Stimulated activated naive CD8-positive, alpha-beta T cell treated with anti-CD3 and anti-CD28 coated beads, Interleukin-15, Interleukin-2, amounts not matched to agents 100 ng/mL and 50 ng/mL, for 24 hours (primary cell): Measurements from ENCODE around the gene ADARB1.

Source experiments
- H3K27ac Mint-ChIP-seq: one replicate; pipeline ENCODE4 v1.8.0; 2021; ENCODE audit warnings: mild to moderate bottlenecking, mixed read lengths
- H3K27me3 Mint-ChIP-seq: one replicate; pipeline ENCODE4 v1.8.0; 2021; ENCODE audit warnings: mixed read lengths
- H3K36me3 Mint-ChIP-seq: one replicate; pipeline ENCODE4 v1.8.0; 2021; ENCODE audit warnings: low read depth, mixed read lengths
- H3K4me1 Mint-ChIP-seq: one replicate; pipeline ENCODE4 v1.8.0; 2021; ENCODE audit warnings: low read depth, mixed read lengths
- H3K4me3 Mint-ChIP-seq: one replicate; pipeline ENCODE4 v1.8.0; 2021; ENCODE audit warnings: mild to moderate bottlenecking, mixed read lengths
- H3K9me3 Mint-ChIP-seq: one replicate; pipeline ENCODE4 v1.8.0; 2021; ENCODE audit warnings: mixed read lengths

Gene ADARB1

DNA sequence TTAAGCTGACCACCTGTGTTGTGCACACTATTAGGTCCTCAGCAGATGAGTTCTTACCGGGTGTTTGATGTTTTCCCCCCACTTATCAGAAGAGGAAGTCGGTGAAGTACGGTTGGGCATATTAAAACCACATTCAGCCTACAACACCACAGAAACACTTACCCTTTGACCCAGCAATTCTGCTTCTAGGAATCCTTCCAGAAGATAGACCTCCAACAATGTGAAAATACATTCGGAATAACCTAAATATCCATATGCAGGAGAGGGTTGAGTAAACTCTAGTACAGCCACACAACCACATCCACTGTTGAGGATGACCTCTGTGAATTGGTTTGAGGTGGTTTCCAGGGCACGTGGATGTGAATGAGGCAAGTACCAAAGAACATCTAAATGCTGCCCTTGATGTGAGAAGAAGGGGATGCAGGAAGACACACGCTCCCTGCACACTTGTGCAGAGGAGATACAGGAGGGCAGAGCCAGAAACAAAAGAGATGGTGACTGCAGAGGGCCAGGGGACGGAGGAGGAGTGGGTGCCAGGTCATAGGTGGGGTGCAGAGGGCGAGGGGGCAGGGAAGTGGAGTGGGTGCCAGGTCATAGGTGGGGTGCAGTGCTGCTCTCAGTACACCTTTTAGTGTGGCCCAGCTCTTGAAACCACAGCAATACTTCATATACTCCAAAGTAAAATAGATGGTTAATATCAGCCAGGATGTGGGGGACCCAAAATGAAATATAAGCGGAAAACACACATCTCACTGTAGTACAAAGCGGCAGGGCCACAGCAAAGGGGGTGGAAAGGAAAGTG, 12.8 kb downstream of the ADARB1 start:
- Mint-ChIP-seq H3K9me3 (no peaks in the 10 kb centered on the region), H3K27ac (peak overlapping the region; percentile 88)

DNA sequence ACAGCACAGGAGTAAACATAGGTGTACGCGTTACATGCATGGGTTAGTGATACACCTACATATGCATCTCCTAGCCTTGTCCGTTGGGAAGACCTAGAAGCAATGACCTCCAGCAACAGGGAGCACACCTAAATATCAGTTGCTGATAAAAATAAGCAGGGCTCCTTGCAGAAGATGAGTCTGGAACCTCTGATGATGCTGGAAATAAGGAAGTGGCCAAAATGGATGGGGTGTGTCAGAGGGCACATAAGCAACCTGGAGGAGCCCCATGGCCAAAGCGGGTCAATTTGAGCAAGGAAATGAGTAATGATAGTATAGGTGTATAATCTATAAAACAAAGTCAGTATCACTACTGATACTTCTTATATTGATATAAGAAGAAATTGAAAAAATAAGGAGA, 13.7 kb downstream of the ADARB1 start:
- Mint-ChIP-seq H3K27me3 (no peaks in the 10 kb centered on the region), H3K4me3 (peak overlapping the region; percentile 42), H3K36me3 (peaks cover 42% of the 10 kb centered on the region), H3K27ac (peak overlapping the region; percentile 27), H3K4me1 (peaks cover 84% of the 10 kb centered on the region), H3K9me3 (no peaks in the 10 kb centered on the region)

More for the DNA sequence above, 12.8 kb downstream of the ADARB1 start:
- no peaks in the 10 kb centered on the region for H3K27me3 Mint-ChIP-seq
- H3K4me3 Mint-ChIP-seq, result peak overlapping the region; percentile 42
- peaks cover 85% of the 10 kb centered on the region for H3K4me1 Mint-ChIP-seq
- peaks cover 51% of the 10 kb centered on the region for H3K36me3 Mint-ChIP-seq

DNA sequence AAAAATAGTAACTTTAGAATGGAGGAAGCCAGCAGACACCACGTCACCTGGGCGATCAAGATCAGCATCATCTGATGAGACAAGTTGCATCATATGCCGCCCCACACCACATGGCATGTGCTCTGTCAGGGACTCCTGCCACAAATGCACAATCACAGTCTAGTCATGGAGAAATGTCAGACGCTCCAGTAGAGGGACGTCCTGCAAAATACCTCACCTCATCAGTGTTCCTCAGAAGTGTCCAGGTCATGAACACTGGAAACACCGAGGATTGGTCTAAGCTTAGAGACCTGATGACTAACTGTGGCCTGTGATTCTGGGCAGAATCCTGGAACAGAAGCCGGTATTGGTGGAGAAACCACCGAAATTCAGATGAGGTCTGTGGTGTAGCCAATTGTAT, 14.3 kb downstream of the ADARB1 start:
- H3K27me3 Mint-ChIP-seq, result no peaks in the 10 kb centered on the region
- H3K4me3 Mint-ChIP-seq, result no peak overlapping the region
- H3K9me3 Mint-ChIP-seq, result no peaks in the 10 kb centered on the region
- no peak overlapping the region for H3K27ac Mint-ChIP-seq
- peaks cover 36% of the 10 kb centered on the region for H3K36me3 Mint-ChIP-seq
- peaks cover 83% of the 10 kb centered on the region for H3K4me1 Mint-ChIP-seq

DNA sequence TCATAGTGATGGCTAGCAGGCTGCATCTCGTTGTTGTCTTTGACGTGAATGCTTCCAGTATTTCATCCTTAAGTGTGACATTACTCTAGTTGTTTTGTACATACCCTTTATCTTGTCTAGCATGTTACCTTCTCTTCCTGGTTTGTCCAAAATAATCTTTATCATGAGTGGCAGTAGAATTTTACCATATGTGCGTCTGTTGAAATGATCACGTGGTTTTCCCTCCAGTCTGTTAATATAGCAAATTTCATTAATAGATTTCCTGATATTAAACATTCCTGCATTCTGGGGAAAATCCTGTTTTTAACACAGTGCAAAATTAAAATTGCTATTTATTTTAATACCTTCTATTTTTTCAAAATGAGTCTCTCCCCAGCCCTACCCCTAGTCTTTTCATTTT, 15.6 kb downstream of the ADARB1 start:
- Mint-ChIP-seq H3K4me1 (peaks cover 82% of the 10 kb centered on the region), H3K36me3 (peaks cover 26% of the 10 kb centered on the region), H3K27ac (no peak overlapping the region), H3K27me3 (no peaks in the 10 kb centered on the region), H3K4me3 (no peak overlapping the region), H3K9me3 (no peaks in the 10 kb centered on the region)

DNA sequence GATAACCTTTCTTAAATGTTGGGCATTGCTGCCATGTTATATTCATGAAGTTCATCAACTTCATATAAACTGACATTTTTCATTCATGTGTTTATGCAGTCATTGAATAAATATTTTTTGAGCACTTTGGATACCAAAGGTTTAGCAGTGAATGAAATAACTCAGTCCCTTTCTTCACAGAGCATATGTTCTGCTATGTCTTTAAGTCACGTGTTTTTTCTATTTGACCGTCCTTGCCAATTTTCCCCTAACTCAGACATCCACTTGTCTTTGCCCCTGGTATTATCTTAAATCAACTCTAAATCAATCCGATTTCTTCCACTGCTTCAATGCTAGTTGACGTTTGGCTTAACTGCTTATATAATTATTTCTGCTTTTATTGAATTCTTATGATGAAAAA, 16.6 kb downstream of the ADARB1 start:
- Mint-ChIP-seq H3K36me3 (peaks cover 22% of the 10 kb centered on the region), H3K4me1 (peaks cover 72% of the 10 kb centered on the region), H3K9me3 (no peaks in the 10 kb centered on the region)

DNA sequence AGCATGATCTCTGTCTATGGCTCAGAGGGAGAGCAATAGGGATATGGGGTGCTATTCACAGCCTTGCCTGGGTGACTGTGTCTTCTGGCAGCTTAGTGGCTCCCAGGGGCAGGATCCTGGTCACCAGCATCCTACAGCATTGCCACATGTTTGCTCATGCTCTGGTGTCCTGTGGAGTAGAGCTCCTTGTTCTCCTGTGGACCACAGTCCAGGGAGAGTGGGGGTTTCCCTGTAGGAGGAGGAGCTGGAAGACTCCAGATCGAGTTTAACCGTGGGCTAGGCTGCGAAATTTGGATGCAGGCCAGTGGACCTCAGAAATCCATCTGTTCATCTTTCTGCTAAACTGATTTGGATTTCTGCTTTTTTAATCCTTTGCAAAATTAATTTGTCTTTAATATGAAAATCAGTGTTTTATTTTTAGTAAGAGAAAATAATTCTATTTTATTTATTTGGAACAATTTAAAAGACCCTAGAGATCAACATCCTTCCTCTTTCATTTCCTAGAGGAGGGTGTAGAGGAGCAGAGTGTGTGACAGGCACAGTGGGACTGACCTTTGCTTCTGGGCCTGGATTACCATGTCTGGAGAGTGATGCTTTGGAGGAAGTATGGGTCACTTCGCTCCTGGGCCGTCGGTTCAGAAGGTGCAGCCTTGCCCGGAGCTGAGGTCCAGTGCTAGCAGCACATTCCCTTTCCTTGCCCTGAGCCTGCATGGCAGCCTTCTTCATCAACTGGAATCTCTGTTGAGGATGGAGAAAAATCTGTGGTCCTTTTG, 17.4 kb downstream of the ADARB1 start:
- H3K4me3 Mint-ChIP-seq, result no peak overlapping the region
- H3K27ac Mint-ChIP-seq, result no peak overlapping the region
- no peaks in the 10 kb centered on the region for H3K27me3 Mint-ChIP-seq
- H3K36me3 Mint-ChIP-seq, result peaks cover 17% of the 10 kb centered on the region
- no peaks in the 10 kb centered on the region for H3K9me3 Mint-ChIP-seq
- H3K4me1 Mint-ChIP-seq, result peaks cover 69% of the 10 kb centered on the region

More for the DNA sequence above, 16.6 kb downstream of the ADARB1 start:
- Mint-ChIP-seq H3K27ac (peak overlapping the region; percentile 8), H3K4me3 (no peak overlapping the region), H3K27me3 (no peaks in the 10 kb centered on the region)

DNA sequence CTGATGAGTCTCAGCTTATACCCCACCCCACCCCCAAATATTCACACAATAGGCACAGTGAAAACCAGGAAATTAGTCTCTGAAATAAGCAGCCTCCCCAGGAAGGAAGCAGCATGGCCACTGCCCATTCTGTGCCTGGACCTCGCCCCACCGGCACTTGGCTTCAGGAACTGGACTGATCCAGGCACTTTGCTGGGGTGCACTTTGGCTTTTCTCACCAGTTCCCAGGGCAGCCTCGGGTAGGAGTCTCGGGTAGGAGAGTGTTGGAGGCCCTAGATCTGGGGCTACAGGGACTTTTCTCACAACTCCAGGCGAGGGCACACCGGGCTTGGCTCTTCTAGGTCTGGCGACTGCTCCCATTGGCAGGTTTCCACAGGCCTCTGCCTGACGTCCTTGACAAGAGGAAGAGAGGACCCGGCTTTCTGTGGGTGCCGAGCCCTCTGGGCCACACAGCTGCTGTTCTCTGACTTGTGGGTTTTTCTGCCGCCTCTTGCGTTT, 18.7 kb downstream of the ADARB1 start:
- no peaks in the 10 kb centered on the region for H3K9me3 Mint-ChIP-seq
- no peak overlapping the region for H3K27ac Mint-ChIP-seq
- peaks cover 66% of the 10 kb centered on the region for H3K4me1 Mint-ChIP-seq
- no peak overlapping the region for H3K4me3 Mint-ChIP-seq
- H3K27me3 Mint-ChIP-seq, result no peaks in the 10 kb centered on the region
- H3K36me3 Mint-ChIP-seq, result peaks cover 15% of the 10 kb centered on the region

DNA sequence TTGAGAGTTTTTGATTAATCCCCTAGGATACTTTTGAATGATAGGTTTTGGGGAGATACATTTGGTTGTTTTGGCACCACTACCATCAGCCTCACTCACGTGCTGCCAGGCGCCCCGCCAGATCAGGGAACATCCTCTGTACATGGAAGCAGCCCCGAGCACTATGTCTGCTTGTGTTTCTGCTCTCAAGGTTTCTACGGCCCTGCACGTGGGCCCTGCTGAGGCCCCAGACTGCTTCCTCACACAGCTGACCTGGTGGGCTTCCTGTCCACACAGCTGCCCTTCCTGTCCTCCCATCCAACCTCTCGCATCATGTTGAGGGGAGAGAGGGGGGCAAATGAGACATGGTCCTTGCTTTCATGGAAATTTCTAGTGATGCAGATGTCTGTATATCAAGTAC, 20.0 kb downstream of the ADARB1 start:
- no peaks in the 10 kb centered on the region for H3K27me3 Mint-ChIP-seq
- peaks cover 65% of the 10 kb centered on the region for H3K4me1 Mint-ChIP-seq
- peaks cover 8% of the 10 kb centered on the region for H3K36me3 Mint-ChIP-seq
- H3K9me3 Mint-ChIP-seq, result no peaks in the 10 kb centered on the region
- no peak overlapping the region for H3K4me3 Mint-ChIP-seq
- H3K27ac Mint-ChIP-seq, result no peak overlapping the region

DNA sequence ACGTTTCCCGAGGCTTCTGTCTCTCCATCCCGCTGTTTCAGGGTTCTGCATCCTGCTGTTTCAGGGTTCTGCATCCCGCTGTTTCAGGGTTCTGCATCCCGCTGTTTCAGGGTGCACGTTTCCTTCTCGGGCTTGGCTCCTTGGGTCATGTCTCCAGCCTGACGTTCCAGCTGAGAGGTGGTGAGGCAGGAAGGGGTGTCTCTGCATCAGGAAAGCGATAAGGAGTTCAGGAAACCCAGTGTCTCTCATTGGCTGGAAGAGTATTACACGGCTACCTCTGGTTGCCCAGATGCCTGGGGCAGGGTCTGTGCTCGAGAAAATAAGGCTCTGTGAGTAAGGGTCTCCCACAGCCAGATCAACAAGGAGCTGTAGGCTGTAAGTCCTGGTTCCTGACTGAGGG, 21.1 kb downstream of the ADARB1 start:
- peaks cover 56% of the 10 kb centered on the region for H3K4me1 Mint-ChIP-seq
- H3K4me3 Mint-ChIP-seq, result no peak overlapping the region
- no peaks in the 10 kb centered on the region for H3K27me3 Mint-ChIP-seq
- H3K36me3 Mint-ChIP-seq, result peaks cover 4% of the 10 kb centered on the region
- no peaks in the 10 kb centered on the region for H3K9me3 Mint-ChIP-seq
- H3K27ac Mint-ChIP-seq, result no peak overlapping the region

DNA sequence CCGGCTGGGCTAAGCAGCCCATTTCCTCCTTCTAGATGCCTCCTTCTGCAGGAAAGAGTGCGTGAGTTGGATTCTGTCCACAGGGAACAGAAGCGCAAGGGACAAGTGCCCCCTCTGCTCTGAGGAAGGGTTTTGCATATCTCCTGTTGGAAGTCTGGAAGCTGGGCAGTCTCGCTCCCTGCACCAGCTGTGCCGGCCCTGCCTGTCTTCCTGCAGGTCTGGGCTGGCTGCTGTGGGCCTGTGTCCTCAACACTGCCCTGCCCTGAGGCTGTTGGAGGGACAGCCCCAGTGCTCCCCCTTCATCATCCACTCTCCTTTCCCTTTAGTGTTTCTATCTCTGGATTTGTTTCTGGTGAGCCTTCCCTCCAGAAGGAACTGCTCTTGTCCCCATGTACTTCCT, 21.8 kb downstream of the ADARB1 start:
- no peaks in the 10 kb centered on the region for H3K27me3 Mint-ChIP-seq
- H3K9me3 Mint-ChIP-seq, result no peaks in the 10 kb centered on the region
- H3K4me1 Mint-ChIP-seq, result peaks cover 54% of the 10 kb centered on the region
- no peak overlapping the region for H3K27ac Mint-ChIP-seq
- H3K36me3 Mint-ChIP-seq, result peaks cover 4% of the 10 kb centered on the region
- H3K4me3 Mint-ChIP-seq, result no peak overlapping the region

DNA sequence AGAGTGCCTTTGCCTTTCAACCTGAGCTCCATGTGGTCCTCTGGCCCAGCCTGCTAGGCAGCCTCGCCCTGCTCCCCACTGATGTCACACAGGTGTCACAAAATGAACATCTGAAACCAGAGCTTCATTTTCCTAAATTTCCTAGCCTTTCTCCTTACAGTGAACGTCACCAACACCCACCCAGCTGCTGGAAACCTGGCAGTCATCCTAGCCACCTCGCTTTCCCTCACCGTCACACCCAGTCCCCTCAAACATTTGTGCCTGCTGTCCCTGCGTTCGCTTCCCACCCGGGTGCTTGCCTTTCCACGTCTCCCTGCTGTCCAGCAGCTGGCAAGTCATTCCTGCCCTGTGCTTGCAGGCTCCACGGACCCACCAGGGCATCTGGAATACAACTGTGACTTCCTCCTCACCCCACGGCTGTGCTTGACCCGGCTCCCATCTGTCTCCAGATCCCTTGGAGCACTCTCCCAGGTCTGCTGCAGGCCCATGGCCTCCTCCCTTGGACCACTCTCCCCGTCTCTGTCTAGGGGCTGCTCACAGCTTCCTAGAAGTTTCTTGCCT, 23.5 kb downstream of the ADARB1 start:
- peaks cover 4% of the 10 kb centered on the region for H3K36me3 Mint-ChIP-seq
- no peaks in the 10 kb centered on the region for H3K9me3 Mint-ChIP-seq
- H3K4me1 Mint-ChIP-seq, result peaks cover 57% of the 10 kb centered on the region
- H3K27ac Mint-ChIP-seq, result no peak overlapping the region
- H3K4me3 Mint-ChIP-seq, result no peak overlapping the region
- no peaks in the 10 kb centered on the region for H3K27me3 Mint-ChIP-seq

DNA sequence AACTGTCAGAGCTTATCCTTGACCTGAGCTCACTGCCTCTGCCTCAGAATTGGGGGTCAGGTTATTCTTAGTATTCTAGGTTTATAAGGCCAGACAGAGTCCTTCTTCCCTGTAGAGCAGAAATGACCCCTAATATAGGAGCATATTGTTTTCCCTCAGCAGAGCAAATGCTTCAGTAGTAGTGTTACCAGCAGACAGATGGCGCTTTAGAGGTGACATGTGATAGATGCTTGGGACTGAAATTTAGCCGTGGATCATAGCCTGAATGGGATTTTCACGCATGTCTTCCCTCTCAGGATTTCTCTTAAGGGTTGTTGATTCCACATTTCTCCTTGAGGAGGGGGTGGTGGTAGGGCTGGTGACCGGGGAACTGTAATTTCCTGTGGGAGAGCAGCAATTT, 24.5 kb downstream of the ADARB1 start:
- peaks cover 58% of the 10 kb centered on the region for H3K4me1 Mint-ChIP-seq
- H3K27me3 Mint-ChIP-seq, result no peaks in the 10 kb centered on the region
- peaks cover 4% of the 10 kb centered on the region for H3K36me3 Mint-ChIP-seq
- no peaks in the 10 kb centered on the region for H3K9me3 Mint-ChIP-seq
- no peak overlapping the region for H3K4me3 Mint-ChIP-seq
- H3K27ac Mint-ChIP-seq, result no peak overlapping the region

DNA sequence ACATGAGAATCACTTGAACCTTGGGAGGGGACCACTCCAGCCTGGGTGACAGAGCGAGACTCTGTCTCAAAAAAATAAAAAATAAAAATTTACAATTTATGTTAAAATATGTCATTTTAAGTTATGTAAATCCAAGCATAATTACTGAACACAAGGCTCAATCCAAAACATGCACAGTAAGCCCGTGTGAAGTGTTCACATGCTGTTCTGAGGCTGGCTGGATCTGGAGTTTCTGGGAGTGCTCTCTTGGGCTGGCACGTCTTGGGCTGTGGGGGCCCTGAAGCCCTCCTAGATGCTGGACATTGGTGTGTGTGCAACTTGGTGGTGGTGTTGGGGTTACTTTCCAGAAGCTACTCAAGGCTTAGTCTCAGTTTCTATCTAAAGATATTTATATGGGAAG, 25.2 kb downstream of the ADARB1 start:
- H3K4me1 Mint-ChIP-seq, result peaks cover 59% of the 10 kb centered on the region

DNA sequence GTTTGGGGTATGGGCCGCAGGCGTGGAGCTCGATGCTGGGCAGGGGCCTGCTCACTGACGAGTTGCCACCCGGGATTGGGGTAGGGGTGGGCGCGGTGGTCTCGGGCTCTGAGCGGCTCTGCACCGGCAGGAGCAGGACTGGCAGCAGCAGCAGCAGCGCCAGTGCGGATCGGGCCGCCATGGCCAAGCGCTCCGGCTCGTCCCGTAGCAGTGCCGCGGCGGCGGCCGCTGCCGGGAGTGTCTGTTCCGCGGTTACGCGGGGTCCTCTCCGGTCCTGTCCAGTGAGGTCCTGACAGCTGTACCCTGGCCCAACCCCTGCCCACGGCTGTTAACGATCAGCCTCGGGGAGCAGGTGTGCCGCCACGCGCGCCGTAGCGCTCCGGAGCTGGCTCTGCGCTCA, 26.5 kb downstream of the ADARB1 start:
- Mint-ChIP-seq H3K36me3 (peaks cover 8% of the 10 kb centered on the region), H3K4me1 (peaks cover 68% of the 10 kb centered on the region), H3K27ac (no peak overlapping the region), H3K27me3 (no peaks in the 10 kb centered on the region), H3K4me3 (no peak overlapping the region), H3K9me3 (no peaks in the 10 kb centered on the region)

More for the DNA sequence above, 25.2 kb downstream of the ADARB1 start:
- H3K9me3 Mint-ChIP-seq, result no peaks in the 10 kb centered on the region
- H3K27me3 Mint-ChIP-seq, result no peaks in the 10 kb centered on the region
- no peak overlapping the region for H3K4me3 Mint-ChIP-seq
- H3K36me3 Mint-ChIP-seq, result peaks cover 5% of the 10 kb centered on the region
- no peak overlapping the region for H3K27ac Mint-ChIP-seq

DNA sequence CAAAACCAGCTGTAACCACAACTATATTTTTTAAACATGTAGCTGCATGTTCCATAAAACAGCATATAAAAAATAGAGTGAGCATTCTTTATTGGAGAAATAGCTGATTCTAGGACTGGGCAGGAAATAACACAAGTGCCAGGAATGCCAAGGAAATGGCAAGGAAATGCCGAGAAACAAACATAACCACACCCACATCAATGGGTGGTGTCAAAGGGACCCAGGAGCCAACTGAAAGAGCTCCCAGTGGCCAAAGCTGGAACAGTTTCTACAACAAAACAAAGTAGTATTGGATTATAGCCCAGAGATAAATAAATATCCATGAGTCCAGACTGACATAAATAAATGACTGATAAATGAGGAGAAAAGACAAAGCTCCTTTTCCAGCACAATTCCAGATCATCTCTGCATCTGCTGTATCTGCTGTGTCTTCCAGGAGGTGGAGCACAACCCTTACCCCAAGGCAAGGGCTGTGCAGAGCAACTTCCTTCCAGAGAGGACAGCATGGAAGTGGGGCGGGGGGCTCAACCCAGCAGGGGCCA, 28.1 kb downstream of the ADARB1 start:
- peaks cover 72% of the 10 kb centered on the region for H3K4me1 Mint-ChIP-seq
- H3K4me3 Mint-ChIP-seq, result no peak overlapping the region
- no peaks in the 10 kb centered on the region for H3K27me3 Mint-ChIP-seq
- peaks cover 9% of the 10 kb centered on the region for H3K36me3 Mint-ChIP-seq
- H3K27ac Mint-ChIP-seq, result no peak overlapping the region
- no peaks in the 10 kb centered on the region for H3K9me3 Mint-ChIP-seq
